Jurkat, Clone E6-1 (cell line): Measurements from ENCODE around the gene ZNF688. TPM values are rescaled to one million over a fixed set of nuclear protein-coding genes. Genes with fewer than 3 reads are reported as not detected.
"Not testable (repeated sequence)": the region's sequence is repeated elsewhere in the genome, so short reads cannot be mapped to it uniquely, and the experiment has no call there.

ENCODE experiments used
- DNase-seq: peaks from one replicate; pipeline ENCODE4 v3.0.0-alpha.2; 2011; ENCODE audit warnings: low read depth, low spot score
- H3K4me3 ChIP-seq: 2 replicates; pipeline ENCODE4 v1.5.1; 2011; ENCODE audit warnings: mild to moderate bottlenecking, low read length, control low read depth, moderate library complexity
- polyA plus RNA-seq: library from polyadenylated mRNA; unstranded; fragments of >200 nt; gene quantifications from one replicate; pipeline ENCODE4 v1.2.1, GENCODE V29; 2012; ENCODE audit warnings: missing spikeins; ENCODE audit not compliant: insufficient read length, insufficient read depth

The ZNF688 gene
- 7.3 TPM for polyA plus RNA-seq

GRCh38 chr16:30571445-30572322 lies at the start of gene ZNF688:
Gene ZNF688, minus strand, starts transcription at chr16:30571714. Its CDS starts 85 bp downstream, at chr16:30571629.
- H3K4me3 ChIP-seq = peak within 1 kb of the TSS; percentile 91
- peak; percentile 98 for DNase-seq

GRCh38 chr16:30620169-30620568 lies 48.7 kb upstream of the ZNF688 start:
- H3K4me3 ChIP-seq = no peak overlapping the region
- DNase-seq = no peak

- no peak overlapping the region for H3K4me3 ChIP-seq
- no peak for DNase-seq
Observed at GRCh38 chr16:30619638-30620037, 48.1 kb upstream of the ZNF688 start.

DNA sequence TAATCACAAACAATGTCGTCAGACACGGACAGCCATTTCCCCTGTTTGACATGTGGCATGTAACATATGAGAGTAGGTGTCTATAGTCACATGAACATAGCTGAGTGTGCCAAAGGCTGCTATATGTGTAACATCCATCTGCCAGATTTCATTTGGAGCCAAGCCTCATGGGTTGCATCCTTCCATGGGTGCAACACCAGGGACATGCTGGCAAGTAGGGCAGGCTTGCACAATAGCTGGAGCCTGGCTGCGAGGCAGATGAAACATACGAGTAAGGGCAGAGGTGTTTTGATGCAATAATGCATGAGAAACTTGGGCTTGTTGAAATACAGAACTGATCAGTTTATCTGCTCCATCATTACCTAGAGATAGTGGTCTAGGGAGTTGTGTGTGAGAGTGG lies 47.7 kb upstream of the ZNF688 start:
- no peak overlapping the region for H3K4me3 ChIP-seq
- no peak for DNase-seq

DNA sequence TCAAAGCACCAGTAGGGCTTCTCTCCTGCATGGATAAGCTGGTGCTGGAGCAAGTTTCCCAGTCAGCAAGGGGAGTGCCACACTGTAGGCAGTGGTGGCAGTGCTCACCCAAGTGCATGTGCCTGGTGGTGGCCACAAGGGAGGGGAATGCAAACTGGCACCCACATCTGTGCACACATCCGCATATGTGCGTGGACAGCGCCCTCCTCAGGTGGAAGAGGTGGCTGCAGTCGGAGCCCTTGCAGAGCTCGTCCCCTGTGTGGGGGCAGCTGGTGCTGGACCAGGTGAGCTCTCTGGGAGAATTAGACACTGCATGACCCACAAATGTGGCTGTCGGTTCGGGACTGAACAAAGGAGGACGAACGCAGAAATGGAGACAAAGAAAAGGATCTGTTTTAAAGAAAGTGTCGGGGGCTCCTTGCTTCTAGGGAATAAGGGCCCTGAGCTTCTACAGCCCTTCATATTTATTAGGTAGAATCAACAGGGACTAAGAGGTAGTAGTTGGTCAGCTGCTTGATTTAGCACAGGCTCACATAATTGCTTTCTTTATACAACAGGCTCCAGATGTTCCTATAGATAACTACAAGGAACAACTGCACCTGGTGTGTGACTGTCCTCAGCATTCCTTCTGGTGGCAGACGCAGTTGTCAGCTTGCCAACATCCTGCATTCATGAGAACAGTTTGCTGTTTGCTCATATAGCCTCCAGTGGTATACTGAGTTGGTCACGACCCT lies 44.0 kb upstream of the ZNF688 start:
- DNase-seq = peak; percentile 88
- H3K4me3 ChIP-seq = no peak overlapping the region

DNA sequence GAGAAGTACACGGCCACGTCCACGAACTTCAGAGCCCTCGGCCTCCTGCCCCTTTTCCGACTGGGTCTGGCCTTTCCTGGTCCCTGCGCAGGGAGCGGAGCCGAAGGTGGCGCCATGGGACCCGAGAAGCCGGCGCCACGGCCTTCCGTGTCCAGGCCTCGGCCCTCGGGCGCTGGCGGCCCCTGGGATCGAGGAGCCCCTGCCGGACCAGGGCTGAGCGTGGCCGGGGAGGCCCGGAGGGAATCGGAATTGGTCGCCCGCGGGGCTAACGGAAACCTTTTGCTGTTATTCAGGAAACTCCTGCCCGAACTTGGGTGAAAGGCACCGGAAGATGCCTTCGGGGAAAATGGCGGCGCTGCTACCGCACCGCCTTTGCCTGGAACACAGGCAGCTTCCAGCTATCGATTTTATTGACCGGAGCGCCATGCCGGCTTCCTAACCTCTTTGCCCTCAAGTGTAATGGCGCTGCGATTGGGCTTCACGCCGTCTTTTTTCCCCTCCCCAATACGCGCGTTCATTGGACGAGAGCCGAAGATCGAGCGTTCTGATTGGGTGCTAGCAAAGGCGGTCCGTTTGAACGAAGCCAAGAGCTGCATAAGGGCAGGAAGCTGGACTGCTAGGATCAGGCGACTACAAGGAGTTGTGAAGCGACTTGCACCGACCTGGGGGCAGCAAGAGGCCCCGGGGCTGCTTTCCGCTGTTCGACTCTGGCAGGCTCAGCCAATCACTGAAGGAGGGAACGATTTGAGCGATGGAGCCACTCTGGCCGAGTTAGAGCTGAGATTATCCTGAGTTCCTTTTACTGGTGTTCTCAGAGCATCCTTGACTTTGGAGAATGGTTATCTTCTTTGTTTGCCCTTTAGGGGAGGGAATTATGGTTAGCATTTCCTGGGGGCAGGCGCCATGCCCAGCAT lies 38.7 kb upstream of the ZNF688 start, which contains the start of gene ZNF689:
TSS of gene ZNF689 (minus strand) at position 464 of the 914 bp plus-strand sequence. CDS start at position 116, 348 bp downstream.
- peak within 1 kb of the TSS; percentile 97 for H3K4me3 ChIP-seq
- DNase-seq = peak; percentile 98

DNA sequence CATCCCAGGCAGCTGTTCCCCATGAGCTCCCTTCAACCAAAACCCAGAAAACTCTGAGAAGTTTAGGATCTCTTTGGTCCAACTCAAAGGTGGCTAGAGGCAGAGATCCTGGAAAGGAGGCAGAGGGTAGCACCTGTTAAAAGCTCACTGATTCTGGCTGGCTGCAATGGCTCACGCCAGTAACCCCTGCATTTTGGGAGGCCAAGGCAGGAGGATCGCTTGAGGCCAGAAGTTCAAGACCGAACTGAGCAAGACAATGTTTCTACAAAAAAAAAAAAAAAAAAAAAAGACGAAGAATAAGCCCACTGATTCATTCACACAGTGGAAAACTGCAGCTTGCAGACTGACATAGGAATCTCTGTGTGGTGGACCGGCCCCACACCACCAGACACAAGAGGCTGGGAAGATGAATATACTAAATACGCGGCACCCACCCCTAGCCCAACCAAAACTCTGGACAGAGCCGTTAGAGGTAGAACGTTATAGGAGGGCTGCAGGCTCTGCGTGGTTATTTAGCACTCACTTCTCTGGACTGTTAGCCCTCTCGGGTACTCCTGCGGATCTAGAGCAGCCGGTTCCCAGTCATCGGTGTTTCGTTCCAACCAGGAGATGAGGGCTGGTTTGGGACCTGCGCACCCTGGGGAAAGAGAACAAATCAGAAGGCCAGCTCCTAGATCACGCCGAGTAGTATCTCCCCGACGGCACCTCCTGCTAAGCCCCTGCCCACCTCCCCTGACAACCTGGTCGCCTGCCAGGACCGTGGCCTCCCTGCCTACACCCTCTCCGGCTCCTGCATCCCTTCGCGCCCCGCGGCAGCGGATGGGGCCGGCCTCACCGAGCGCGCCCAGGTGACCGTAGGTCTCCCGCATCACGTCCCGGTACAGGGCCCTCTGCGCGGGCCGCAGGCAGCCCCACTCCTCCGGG lies 37.8 kb upstream of the ZNF688 start:
- DNase-seq = no peak
- H3K4me3 ChIP-seq = peak overlapping the region; percentile 97

DNA sequence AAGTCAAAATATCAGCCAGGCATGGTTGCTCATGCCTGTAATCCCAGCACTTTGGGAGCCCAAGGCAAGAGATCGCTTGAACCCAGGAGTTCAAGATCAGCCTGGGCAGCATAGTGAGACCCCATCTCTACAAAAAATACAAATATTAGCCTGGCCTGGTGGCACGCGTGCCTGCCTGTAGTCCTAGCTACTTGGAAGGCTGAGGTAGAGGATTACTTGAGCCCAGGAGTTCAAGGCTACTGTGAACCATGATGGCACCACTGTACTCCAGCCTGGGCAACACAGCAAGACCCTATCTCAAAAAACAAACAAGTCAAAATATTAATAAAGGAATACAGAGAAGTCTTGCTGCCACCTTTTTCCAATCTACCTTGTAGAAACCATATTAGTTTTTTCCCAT lies 34.5 kb upstream of the ZNF688 start:
- no peak overlapping the region for H3K4me3 ChIP-seq
- DNase-seq = no peak

- DNase-seq = no peak
- H3K4me3 ChIP-seq = no peak overlapping the region
Observed at GRCh38 chr16:30605158-30605557, 33.6 kb upstream of the ZNF688 start.

- no peak for DNase-seq
- H3K4me3 ChIP-seq = no peak overlapping the region
Observed at GRCh38 chr16:30604316-30604947, 32.9 kb upstream of the ZNF688 start.

GRCh38 chr16:30603945-30604315 lies 32.4 kb upstream of the ZNF688 start:
- no peak for DNase-seq
- H3K4me3 ChIP-seq = no peak overlapping the region

- H3K4me3 ChIP-seq = no peak overlapping the region
- no peak for DNase-seq
Observed at GRCh38 chr16:30602616-30603277, 31.2 kb upstream of the ZNF688 start.

- no peak overlapping the region for H3K4me3 ChIP-seq
- DNase-seq = no peak
Observed at GRCh38 chr16:30601966-30602365, 30.5 kb upstream of the ZNF688 start.

DNA sequence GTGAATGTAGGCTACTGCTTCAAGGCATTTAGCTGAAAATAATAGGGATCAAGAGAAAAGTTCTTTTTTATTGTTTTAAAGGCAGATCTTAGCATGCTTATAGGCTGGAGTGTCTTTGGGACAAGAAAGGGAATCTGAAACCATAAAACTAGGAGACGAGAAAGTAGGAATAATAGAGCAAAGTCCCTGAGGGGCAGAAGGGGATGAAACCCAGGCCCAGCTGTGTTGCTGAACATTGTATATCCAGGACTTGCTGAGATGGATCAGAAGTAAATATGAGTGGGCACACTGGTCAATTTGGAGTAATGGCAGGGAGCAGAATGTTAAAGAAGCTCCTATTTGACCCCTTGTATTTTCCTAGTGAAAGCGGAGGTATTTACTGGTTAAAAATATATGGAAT lies 29.4 kb upstream of the ZNF688 start:
- DNase-seq = no peak
- no peak overlapping the region for H3K4me3 ChIP-seq

DNA sequence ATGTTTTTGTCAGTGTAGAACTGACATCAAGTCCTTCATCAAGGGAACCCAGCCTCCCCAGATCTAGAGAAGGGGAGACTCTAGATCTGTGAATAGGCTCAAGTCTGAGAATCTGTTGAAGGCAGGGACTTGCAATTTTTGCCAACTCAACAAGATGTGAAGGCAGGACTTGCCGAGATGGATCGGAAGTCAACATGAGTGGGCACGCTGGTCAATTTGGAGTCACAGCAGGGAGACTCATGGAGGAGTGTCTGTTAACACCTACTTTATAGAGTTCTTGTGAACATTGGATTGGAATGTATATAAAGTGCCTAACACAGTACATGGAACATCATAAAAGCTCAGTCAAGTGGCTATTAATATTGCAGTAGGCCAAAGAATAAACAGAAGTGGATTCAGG lies 28.7 kb upstream of the ZNF688 start:
- DNase-seq = no peak
- H3K4me3 ChIP-seq = no peak overlapping the region

DNA sequence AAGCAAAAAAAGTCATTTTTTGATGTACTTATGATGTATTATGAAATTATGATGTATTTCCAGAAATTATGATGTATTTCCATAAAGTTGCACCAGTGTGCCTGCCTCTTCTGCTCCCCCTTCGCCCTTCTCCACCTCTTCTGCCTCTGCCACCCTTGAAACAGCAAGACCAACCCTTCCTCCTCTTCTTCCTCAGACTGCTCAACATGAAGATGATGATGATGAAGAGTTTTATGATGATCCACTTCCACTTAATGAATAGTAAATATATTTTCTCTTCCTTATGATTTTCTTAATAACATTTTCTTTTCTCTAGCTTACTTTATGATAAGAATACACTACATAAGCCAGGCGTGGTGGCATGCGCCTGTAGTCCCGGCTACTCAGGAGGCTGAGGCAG lies 21.4 kb upstream of the ZNF688 start:
- H3K4me3 ChIP-seq = no peak overlapping the region
- DNase-seq = no peak

GRCh38 chr16:30590869-30591268 lies 19.4 kb upstream of the ZNF688 start:
- not testable (repeated sequence) for DNase-seq

More at GRCh38 chr16:30590869-30591268, 19.4 kb upstream of the ZNF688 start:
- not testable (repeated sequence) for H3K4me3 ChIP-seq
